Glomerular endothelial cell (primary cell): ENCODE results near the gene INPP5A. TPM values are rescaled to one million over a fixed set of nuclear protein-coding genes. Genes with fewer than 3 reads are reported as not detected.
"Not testable (repeated sequence)": the region's sequence is repeated elsewhere in the genome, so short reads cannot be mapped to it uniquely, and the experiment has no call there.

Source experiments
- DNase-seq: peaks from one replicate; pipeline ENCODE4 v3.0.0-alpha.2; 2011; ENCODE audit warnings: low read depth, low spot score; ENCODE audit errors: extremely low read depth
- total RNA-seq: library from RNA; depleted of rRNA; stranded (reverse); fragments of >200 nt; gene quantifications from 2 replicates; pipeline ENCODE4 v1.2.3, GENCODE V29; 2015

Gene INPP5A
- total RNA-seq, 1 donor from 2014 or later = 43.9 TPM

DNA sequence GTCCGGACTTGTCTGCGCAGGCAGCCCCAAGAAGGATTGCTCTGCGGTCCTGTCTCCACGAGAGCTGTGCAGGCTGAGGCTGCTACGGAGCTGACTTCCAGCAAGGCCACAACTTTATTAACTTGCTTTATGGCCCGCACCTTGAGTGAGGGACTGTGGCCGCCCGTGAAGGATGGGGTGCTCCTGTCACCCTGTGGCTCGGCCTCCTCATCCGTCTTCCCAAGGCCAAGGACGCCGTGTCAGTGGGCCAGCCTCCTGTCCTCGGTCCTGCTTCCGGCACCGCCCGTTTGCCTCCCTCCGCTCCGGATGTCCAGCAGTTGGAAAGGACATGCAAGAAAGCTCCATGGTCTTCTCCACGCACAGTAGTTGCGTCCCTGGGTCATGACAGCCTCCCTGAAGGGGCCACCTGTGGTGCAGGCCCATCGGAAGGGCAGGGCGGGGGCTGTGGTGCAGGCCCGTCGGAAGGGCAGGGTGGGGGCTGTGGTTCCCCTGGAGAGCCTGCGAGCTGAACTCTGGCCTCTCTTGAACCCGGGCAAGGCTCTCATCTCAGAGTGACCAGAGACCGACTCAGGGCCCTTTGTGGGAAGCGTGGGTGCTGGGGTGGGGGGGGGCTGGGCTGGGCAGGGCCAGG lies 161.3 kb downstream of the INPP5A start:
- DNase-seq = no peak

DNA sequence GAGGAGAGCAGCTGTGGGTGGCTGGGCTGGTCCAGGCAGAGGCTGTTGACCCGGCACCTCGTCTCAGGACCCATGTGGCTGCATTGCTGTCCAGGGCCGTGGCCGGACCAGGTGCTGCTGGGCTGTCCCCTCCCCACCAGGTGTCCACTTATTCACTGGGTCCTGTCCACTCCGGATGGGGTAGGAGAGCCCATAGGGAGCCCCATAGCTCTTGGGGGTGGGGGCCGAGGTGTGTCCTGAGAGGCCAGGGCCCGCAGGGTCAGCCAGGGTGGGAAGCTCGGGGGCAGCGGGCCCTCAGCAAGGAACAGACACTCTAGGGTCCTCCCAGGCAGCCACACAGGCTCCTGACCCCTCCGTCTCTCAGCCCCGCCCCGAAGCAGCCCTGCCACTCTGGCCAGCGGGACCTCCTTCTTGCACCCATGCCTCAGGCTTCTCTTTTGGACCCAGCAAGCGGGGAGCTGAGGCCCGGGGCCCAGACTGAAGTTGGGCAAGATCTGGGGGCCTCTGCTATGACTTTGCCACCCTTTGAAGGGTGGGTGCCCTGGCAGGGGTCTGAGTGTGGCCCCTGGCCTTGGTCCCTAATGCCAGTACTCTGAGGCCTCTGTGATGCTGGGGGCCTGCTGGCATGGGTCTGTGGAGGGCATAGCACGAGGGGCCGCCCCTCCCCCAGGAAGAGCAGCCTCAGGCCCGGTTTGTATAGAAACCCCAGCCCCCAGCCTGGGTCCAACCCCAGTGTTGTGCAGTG lies 162.0 kb downstream of the INPP5A start:
- DNase-seq = no peak

DNA sequence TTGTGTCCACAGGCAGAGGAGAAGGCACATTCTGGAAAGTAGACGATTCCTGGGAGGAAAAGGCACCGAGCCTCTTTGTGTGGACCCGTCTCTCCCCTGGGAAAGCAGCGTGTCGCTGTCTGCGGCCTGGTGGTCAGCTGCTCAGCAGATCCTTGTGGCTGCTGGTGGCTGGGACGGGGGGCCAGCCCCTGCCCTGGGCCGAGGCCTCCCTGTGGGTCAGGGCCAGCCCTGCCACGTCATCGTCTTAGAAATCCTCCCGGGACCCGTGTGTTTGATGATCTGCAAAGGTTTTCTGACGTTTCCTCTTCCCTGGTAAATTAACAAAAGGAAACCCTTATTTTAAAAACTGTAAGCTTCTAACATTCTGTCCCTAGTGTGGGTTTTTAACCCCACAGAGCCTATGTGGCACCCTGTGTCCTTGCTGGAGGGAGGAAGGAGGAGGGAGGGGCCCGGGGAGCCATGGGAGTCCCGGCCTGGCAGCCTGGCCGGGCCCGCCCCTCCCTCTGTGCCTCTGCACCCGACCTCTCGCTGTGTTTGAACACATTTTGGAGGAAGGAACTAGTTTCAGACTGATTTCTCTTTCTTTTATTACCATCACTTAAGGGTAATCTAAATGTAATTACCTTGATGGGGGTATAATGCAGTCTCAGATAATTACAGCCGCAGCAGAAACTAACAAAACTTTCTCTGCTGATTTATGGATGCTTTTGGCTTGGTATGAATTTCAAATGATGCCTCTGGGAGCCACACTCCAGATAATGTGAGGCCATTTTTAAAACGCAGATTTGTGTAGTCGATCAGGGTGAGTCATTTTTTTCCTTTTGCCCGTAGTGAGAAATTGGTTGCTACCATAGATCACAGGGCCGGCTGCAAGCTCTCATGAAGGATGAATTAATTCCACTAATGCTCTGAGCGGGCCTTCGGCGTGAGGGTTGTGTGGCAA lies 162.8 kb downstream of the INPP5A start:
- DNase-seq = no peak

DNA sequence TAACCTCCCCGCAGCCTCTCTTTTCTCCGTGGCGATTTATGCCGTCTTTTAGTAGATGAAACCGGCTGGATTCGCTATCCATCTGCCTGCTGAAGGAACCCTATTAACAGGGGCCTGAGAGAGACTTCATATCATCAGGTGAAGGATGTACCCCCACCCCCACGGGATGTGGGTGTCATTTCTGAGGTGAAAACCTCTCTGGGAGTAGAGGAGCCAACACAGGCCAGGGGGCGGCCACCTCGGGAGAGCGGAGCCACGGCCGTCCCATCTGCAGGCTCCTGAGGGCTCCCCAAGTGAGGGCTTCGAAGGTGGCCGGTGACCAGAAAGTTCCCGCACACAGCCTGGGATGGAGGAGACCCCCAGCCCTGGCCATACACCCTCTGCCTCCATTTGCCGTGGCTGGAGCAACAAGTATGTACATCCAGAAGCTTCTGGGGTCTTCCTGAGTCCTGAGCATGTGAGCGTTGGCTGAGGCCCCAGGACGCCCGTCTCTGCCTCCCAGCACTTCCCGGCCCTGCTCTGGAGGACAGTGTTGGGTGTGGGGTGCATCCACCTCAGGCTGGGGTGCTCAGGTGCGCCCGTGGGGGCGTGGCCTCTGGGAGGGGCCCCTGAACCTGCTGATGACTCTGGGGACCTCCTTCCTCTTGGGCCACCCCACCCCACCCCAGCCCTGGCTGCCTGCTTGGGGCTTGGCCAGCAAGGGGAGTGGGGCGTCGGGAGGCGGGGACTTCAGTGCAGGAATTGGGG lies 163.7 kb downstream of the INPP5A start:
- DNase-seq = no peak

DNA sequence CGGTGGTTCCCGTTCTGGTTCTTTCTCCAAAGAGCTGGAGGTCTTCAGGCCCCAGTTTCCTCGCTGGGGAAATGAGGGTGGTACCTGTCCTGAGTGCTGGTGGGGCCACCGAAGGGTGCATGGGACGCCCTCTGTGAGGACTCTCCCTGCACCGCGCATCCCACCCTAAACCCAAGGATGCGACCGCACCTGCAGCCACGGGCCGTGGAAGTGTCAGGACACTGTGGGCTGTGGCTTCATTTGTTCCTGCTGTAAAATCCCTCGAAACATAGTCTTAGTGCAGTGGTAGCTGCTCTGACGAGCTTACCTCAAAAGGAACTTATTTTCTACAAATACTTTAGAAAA lies 164.2 kb downstream of the INPP5A start:
- DNase-seq = no peak

DNA sequence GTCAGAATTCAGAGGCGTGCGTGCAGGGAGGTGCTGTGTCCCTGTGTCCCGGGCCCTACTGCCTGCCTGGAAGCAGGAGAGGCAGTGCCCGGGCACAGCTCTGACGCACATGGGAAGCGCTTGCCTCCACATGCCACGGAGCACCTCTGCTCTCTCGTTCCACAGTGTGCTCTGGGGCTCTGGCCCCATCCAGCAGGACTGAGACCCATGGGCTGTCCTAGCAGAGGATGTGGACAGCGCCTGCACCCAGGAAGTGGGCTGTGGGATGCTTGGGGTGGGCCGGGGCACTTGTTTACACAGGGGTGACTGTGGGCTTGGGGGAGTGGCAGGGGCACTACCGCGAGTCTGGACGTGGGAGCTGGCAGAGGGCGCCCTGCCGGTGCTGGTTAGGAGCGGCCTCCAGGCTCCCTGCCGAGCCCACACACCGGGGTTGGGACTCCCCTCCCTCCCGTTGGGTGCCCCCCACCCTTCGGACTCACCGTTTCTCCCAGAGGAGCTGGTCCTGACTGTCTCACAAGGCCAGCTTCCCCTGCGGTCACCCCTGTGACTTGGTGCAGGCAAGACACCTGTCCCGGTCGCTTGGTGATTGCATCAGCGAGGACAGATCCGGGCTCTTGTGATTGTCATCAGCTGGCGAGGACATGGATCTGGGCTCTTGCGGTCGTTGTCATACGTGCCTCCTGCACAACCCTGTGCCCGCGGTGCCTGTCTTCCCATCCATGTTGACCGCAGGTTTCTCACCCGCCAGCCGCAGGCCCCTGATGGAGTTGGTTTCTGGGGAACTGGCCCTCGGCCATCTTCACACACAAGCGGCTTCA lies 165.2 kb downstream of the INPP5A start:
- DNase-seq = no peak

DNA sequence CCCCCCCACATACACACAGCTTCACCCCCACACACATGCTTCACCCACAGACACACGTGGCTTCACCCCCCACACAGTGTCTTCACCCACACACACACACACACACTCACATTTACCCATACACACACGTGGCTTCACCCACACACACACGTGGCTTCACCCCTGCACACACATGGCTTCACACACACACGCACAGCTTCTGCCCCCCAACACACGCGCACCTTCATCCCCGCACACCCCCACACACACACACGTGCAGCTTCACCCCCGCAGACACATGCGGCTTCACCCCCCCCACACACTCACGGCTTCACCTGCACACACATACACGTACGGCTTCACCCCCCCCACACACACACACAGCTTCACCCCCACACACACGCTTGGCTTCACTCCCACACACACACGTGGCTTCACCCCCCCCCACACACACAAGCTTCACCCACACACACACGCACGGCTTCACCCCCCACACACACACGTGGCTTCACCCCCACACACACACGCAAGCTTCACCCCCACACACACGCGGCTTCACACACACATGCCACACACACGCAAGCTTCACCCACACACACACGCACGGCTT lies 165.9 kb downstream of the INPP5A start:
- DNase-seq = no peak

DNA sequence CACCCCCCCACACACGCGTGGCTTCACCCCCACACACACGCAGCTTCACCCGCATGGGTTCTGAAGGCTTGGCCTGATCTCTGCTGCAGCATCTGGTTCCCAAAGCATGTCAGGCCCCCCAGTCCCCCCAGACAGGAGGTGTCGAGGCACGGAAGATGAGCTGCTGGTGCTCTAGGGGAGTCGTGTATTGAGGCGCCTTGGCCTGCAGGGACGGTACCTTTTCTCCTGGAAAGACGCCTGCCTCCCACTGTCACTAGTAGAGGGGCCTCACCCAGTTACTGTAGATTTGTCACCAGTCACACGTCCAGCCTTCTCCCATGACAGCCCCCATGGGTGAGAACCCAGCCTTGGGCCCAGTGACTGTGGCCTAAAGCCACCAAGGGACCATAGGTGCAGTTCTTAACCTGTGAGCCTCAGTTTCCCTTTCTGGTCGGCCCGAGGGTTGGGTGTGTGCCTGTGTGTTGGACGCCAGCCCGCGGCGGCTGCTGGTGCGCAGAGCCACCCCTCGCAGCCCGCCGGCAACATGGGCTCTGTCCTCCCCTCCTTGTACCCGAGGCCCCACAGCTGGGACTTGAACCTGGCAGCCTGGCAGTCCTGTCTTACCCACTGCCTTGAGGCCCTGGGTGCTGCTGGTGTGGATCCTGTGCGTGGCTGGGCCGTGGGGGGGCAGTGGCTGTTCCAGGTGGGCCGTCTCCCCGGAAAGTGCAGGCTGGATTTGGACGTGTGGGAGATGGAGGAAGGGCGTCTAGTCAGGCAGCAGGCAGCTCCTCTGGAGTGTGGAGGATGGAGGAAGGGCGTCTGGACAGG lies 166.6 kb downstream of the INPP5A start:
- DNase-seq = no peak

DNA sequence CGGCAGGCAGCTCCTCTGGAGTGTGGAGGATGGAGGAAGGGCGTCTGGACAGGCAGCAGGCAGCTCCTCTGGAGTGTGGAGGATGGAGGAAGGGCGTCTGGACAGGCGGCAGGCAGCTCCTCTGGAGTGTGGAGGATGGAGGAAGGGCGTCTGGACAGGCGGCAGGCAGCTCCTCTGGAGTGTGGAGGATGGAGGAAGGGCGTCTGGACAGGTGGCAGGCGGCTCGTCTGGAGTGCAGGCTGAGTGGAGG lies 167.2 kb downstream of the INPP5A start:
- DNase-seq = not testable (repeated sequence)

DNA sequence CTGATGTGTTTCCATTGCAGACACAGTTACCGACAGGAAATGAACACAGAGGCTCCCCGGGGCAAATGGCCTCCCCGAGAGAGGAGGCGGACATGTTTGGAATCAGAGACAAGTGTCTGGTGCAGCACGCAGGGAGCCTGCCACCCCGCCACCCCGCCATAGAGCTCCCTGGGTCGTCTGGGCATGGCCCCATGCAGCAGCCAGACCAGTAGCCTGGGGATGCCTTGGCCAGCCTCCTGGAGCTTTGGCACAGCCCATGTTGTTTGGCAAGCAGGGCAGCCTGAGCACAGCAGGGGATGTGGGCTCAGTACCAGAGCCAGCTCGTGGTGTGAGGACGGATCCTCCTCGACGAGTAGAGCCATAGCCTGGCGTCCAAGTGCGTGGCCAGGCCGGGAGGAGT lies 167.6 kb downstream of the INPP5A start:
- DNase-seq = no peak

DNA sequence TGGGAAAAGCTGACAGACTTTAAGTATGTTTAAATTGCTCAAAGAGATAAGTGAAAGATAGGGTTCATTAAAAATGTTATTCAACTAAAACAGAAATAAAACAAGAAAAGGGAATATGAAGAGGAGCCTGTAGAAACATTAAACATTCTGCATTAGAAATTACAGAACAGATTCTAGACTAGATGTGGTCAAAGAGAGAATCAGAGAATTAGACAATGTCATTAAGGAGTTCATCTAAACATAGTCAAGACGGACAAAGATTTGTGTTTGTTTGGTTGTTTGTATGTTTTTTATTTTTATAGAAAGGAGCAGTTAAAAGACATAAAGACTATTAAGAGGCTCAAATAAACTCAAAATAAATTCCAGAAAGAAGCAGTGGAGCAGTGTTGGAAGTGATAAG lies 168.4 kb downstream of the INPP5A start:
- no peak for DNase-seq

DNA sequence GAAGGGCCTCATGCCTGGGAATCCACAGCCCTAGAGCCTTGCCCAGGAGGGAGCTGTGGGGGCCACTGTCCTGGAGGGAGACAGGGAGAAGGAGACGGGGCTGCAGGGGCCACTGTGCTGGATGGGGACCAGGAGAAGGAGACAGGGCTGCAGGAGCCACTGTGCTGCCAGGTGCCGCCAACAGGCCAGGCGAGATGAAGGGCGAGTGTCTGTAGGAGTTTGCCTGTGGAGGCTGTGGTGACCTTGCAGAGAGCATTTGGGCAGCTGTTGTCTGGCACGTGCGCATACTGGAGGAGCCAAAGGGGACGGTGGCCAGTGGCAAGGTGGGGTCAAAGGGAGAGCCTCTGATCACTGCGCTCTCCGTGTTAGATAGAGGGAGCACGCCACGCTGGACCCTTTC lies 169.1 kb downstream of the INPP5A start:
- DNase-seq = no peak

DNA sequence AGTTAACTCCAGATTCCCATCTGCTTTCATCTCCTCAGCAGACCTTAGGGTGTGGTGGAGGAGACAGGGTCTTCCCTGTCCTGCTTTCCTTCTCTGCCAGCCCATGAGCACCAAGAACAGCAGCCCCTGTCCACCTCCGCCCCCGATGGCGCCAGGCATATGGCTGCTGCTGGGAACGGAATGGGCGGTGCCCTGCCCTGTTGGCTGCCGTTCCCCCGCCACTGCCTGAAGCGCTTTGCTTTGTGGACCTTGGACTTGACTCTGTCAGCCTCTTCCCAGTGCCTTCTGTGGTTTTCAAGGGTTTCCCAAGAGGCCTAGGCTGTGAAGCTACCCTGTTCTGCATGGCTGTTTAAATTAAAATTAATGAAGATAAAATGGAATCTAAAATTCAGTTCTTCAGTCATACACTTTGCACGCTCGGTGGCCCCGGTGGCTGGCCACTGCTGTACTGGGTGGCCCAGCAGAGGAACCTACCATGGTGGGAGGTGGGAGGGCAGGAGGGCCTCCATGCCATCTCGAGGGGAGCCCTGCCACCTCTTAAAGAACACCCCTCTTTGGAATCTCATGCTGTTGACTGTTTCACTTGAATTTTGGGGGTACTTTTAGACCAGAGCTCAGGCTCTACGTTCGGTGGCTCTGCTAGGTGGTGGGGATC lies 169.7 kb downstream of the INPP5A start:
- no peak for DNase-seq

DNA sequence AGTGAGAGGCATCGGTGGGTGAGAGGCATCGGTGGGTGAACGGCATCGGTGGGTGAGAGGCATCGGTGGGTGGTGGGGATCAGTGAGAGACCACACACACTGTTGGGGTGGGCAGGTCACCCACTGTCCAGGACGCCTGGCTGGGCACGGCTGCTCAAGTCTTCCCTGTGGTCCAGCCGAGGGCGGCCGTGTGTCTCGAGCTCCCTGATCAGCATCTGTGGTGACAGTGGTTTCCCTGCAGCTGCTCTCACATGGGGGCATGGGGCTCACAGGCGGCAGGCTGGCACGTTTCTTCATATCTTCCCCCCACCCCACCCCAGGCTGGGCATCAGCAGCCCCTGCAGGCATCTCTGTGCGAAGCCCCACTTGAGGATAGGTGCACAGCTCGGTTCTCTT lies 170.2 kb downstream of the INPP5A start:
- no peak for DNase-seq

DNA sequence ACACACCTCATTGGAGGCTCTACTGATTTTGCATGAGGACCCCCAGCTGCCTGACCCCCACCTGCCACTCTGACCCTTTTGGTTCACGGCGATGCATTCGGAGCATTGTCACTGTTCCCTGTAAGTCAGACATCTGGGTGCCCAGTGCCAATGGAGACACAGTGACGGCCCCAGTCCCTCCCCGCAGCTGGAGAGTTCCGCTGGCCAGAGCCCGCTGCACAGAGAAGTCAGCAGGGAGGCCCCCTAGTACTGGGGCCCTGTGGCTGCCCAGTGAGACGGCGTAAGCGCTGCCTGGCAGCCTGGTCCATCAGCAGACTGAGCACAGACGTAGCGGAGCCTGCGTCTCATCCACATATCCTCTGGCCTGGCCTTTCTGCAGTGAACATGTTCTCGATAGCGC lies 170.9 kb downstream of the INPP5A start:
- no peak for DNase-seq

DNA sequence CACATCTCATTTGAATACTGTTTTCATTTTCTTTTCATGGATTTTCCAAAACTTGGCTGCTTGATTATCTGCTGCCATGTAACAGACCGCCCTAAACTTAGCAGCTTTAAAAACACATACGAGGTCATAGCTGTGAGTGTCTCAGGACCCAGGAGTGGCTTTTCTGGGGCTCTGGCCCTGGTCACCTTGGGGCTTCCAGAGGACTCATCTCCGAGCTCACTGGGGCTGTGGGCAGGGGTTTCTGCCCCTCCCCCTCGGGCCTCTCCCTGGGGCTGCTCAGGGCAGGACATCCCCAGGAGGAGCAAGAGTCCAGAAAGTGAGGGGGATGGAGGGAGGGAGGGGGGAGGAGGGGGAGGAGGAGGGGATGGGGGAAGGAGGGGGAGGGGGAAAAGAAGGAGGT lies 171.3 kb downstream of the INPP5A start:
- no peak for DNase-seq

DNA sequence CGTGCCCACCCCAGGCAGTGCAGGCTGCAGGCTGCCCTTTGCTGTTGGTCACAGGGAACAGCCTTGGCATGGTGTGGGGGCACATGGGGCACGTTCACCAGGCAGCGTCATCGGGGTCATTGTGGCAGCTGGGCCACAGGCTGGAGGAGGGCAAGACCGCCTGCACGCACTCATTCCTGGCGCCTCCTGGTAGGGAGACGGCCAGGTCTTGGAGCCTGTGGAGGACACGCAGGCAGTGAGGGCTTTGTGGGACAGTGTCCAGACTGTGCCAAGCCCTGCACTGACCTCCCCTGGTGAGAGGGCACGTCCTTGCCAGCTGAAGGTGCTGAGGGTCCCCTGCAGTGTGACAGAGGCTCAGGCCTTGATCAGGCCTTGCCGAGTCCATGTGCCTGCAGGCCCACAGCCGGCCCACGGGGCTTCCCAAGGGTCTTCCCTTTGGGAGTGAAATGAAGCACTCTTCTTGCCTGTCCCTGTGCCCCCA lies 171.9 kb downstream of the INPP5A start:
- no peak for DNase-seq

DNA sequence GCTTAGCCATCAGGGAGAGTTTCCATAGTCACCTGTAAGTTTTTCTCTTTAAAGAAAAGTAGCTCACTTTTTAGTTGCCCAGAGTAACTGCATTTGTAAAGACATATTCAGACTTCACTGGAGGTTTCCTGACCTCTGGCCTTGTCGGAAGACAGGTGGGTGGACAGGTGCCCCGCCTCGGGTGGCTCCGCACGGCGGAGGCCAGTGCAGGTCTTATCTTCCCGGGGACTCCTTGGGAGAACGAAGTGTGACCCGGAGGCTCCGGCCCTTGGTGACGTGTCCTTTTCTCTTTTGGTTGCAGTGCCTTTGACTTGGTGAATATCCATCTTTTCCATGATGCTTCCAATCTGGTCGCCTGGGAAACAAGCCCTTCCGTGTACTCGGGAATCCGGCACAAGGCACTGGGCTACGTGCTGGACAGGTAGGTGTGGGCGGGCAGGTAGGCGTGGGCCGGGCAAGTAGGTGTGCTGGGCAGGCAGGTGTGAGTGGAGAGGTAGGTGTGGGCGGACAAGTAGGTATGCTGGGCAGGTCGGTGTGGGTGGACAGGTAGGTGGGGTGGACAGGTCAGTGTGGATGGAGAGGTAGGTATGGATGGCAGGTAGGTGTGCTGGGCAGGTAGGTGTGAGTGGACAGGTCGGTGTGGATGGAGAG lies 172.6 kb downstream of the INPP5A start:
- no peak for DNase-seq
